GM19035 (cell line): Measurements from ENCODE around the gene CHD5.
A peak's percentile ranks its signal among the peaks of the same experiment; 100 is the strongest.

Experiments used
- ATAC-seq: cut with Tn5 transposase; IDR thresholded peaks from one replicate; pipeline ENCODE4 v1.9.1; 2021; ENCODE audit not compliant: unreplicated experiment

Gene CHD5

GRCh38 chr1:6134741-6135510 is 45.2 kb downstream of the CHD5 start:
- ATAC-seq, result no peak

DNA sequence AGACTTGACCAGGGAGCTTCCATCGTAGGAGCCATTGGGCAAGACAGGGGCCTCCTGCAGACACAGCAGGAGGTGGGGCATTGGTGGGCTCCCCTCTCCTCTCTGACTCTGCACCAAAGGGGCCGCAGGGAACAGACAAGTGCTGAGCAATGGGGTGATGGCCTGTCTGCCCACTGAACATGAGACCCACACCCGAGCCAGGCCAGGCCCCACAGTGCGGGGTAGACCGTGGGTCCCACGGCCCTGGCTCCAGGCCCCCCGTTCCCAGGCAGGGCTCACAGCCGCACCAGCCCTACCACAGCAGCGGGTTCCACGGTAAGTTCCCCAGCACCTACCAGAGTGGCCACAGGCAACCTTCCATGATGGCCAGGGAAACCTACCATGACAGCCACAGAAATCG is 45.9 kb downstream of the CHD5 start:
- no peak for ATAC-seq

GRCh38 chr1:6133146-6133895 is 46.8 kb downstream of the CHD5 start:
- ATAC-seq, result no peak

DNA sequence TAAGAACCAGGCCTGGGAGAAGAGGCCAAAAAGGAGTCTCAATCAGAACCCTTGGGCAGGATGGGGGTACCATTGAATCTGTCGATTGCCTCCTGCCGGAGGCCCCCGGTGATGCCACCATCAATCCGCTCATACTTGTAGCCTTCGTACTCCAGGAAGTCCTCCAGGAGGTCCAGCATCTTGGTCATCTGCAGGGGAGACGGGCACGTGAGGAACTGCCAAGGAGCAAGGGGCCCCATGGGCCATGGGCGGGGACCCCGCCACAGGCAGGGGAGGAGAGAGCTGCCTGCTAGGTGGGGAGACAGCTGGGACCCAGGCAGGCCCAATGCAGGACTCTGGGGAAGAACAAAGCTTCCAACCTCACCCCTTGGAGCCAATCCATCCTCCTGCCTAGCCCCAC is 48.6 kb downstream of the CHD5 start:
- no peak for ATAC-seq

GRCh38 chr1:6130596-6130995 is 49.5 kb downstream of the CHD5 start:
- no peak for ATAC-seq

DNA sequence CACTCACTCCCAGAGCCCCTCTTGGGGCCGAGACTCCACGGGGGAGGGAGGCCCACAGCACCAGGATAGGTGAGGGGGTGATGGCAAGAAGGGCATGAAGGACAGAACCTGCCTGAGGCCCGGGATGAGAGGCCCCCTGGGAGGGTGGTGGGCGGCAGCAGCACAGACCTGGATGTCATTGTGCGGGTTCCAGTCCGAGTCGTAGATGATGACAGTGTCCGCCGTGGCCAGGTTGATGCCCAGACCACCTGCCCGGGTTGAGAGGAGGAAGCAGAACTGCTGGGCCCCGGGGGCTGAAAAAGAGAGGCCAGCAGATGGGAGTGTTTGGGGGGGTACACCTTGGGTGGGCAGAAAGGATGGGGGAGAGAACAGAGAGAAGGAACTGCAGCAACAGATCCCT is 50.1 kb downstream of the CHD5 start:
- ATAC-seq, result no peak

DNA sequence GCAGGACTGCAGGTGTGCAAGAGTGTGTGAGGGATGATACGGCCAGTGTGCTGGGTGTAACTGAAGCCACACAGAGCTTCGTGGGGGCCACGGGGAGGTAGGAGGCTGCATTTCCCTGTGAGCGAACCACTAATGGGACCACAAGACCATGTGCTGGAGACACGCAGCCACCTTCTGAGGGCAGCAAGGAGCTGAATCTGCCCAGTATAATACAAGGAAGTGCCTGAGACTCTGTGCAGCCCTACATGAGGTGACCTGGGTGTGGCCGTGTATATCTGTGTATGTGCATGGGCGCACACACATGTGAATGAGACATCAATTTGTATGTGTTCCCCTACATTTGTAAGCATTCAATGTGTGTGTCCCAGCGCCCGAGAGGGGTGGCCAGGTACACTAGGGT is 50.8 kb downstream of the CHD5 start:
- ATAC-seq, result no peak

GRCh38 chr1:6128276-6129081 is 51.6 kb downstream of the CHD5 start:
- no peak for ATAC-seq

GRCh38 chr1:6127587-6128163 is 52.4 kb downstream of the CHD5 start:
- peak; percentile 55 for ATAC-seq

DNA sequence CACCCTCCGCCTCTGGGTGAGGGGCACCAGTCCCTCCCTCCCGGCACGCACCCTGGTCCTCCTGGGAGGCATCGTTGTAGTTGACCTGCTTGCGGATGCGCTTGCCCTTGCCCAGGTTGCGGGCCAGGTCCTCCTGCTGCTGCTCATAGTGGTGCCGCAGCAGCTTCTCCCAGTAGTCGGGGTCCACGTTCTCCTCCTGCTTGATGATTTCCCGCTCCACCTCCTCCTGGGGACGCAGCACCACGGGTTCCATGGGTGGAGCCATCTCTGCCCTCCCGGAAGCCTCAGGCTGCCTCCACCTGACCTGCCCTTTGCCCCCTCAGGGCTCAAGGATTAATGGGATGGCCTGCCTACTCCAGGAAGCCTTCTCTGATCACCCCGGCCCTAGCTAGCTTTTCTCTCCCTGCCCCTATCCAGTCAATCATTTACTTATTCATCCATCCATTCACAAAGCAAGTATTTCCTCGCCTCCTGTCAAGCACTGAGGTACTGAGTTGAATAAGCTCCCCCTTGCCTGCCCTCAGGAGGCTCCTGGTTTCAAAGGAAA is 53.5 kb downstream of the CHD5 start:
- no peak for ATAC-seq

- ATAC-seq, result no peak
Observed at GRCh38 chr1:6126028-6126427, 54.1 kb downstream of the CHD5 start.

GRCh38 chr1:6125366-6125765 is 54.8 kb downstream of the CHD5 start:
- ATAC-seq, result no peak

- no peak for ATAC-seq
Observed at GRCh38 chr1:6124746-6125365, 55.3 kb downstream of the CHD5 start.

- no peak for ATAC-seq
Observed at GRCh38 chr1:6124341-6124740, 55.8 kb downstream of the CHD5 start.

DNA sequence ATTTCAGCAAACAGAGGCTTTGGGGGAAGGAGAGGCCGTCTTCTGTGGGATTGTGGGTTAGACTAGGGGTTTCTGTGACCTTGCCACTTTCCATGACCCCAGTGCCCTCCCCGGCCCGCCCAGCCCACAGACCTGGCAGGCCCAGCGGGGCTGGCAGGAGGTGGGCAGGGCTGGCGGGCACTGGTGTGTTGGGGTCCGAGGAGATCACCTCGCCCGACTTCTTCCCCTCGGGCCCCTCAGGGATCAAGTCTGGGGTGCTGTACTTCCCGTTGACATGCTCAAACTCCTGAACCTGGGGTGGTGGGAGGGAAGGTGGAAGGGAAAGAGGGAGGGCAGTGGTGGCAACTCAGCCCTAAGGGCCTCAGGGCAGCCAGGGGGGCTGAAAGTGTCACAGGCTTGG is 56.3 kb downstream of the CHD5 start:
- ATAC-seq, result no peak

DNA sequence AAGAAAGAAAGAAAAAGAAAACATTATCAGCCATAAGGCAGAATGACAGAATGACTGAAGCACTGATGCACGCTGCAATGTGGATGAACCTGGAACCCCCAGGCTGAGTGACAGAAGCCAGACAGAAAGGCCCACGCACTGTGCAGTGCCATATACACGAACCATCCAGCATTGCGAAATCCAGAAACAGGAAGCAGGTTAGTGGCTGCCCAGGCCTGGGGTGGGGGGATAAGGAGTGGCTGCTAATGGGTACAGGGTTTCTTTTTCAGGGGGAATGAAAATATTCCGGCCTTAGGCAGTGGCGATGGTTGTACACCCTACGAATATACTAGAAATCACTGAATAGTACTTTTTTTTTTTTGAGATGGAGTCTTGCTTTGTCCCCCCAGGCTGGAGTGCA is 57.0 kb downstream of the CHD5 start:
- ATAC-seq, result no peak

DNA sequence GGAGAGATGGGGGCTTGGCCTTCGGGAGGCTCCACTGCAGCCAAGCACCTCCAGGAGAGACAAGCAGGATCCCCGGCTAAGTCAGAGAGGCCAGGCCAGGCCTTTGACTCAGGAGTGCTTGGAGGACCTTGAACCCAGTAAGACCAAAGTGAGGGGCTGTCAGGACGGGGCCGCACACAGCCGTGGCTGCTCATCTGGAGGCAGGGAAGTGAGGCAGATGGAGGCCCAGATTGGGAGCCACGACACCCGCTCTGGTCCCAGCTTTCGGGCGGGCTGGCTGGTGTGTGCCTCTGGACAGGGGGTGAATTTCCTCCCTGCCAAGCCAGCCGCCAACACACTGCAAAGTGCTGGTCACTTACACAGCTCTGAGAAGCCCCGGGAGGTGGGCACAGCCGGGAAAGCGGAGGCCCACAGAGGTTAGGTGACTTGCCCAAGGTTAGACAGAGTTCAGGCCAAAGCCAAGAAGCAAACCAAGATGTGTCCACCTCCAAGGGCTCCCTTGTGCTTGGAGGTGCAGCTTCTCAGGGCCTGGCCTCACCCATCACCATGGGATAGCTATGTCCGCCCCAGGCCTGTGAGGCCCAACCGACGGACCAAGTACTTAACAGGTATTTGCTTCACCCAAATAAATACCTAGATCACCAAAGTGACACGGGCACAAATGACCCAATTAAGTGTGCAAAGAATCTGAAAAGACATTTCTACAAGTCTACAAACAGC is 58.3 kb downstream of the CHD5 start:
- ATAC-seq, result no peak

GRCh38 chr1:6121021-6121421 is 59.1 kb downstream of the CHD5 start:
- ATAC-seq, result no peak

DNA sequence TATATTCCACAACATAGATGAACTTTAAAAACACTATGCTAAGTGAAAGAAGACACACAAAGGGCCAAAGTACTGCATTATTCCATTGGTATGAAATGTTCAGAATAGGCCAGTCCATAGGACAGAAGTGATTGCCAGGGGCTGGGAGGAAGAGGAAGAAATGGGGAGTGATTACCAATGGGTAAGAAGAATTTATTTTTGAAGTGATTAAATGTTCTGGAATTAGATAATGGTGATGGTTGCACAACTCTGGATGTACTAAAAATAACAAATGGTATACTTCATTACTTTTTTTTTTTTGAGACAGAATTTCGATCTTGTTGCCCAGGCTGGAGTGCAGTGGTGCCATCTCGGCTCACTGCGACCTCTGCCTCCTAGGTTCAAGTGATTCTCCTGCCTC is 61.7 kb downstream of the CHD5 start:
- ATAC-seq, result no peak

DNA sequence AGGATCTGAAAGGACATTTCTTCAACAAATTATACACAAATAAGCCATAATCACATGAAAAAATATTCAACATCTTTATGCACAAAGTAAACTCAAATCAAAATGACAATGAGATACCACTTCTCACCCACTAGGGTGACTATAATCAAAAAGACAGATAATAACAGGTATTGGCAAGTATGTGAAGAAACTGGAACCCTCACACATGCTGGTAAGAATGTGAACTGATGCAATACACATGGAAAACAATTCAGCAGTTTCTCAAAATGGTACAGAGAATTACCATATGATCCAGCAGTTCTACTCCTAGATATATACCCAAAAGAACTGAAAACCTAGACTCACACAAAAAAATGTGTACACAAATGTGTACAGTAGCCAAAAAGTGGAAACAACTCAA is 62.5 kb downstream of the CHD5 start:
- ATAC-seq, result no peak
